SHP77 (cell line): Measurements from ENCODE around the gene AGFG1.

Experiments used
- DNase-seq, 2 experiments: peaks; one replicate each; lab custom pipeline; 2025; lab: John Stamatoyannopoulos, UW

Gene AGFG1

GRCh38 chr2:227608561-227609338, 136.8 kb downstream of the AGFG1 start:
- no peak for DNase-seq

GRCh38 chr2:227610123-227610522, 138.2 kb downstream of the AGFG1 start:
- DNase-seq: no peak
